ENCODE results near the gene WFIKKN1.

The WFIKKN1 gene

GRCh38 chr16:630815-631405, at the start of gene WFIKKN1:
WFIKKN1 (plus strand) TSS chr16:630985; CDS start chr16:631254, 269 bp downstream.
- DNase-seq (ENCODE audit: low read depth): no peak
- TF ChIP-seq CTCF (IDR thresholded peaks at IDR 0.05; ENCODE audit: insufficient read depth, low read depth, low read length, missing control alignments): no peak
- no peak within 1 kb of the TSS for H3K4me3 ChIP-seq (ENCODE audit: low read length)

GRCh38 chr16:582218-582613, 48.6 kb upstream of the WFIKKN1 start:
- DNase-seq (ENCODE audit: low read depth): no peak
- H3K4me3 ChIP-seq (ENCODE audit: low read length): no peak overlapping the region
- no peak for TF ChIP-seq CTCF (IDR thresholded peaks at IDR 0.05; ENCODE audit: insufficient read depth, low read depth, low read length, missing control alignments)

- no peak for TF ChIP-seq CTCF (IDR thresholded peaks at IDR 0.05; ENCODE audit: insufficient read depth, low read depth, low read length, missing control alignments)
- DNase-seq (ENCODE audit: low read depth): no peak
- H3K4me3 ChIP-seq (ENCODE audit: low read length): no peak overlapping the region
Observed at GRCh38 chr16:582614-583331, 48.0 kb upstream of the WFIKKN1 start.

GRCh38 chr16:583470-583814, 47.3 kb upstream of the WFIKKN1 start:
- H3K4me3 ChIP-seq (ENCODE audit: low read length): no peak overlapping the region
- TF ChIP-seq CTCF (IDR thresholded peaks at IDR 0.05; ENCODE audit: insufficient read depth, low read depth, low read length, missing control alignments): no peak
- no peak for DNase-seq (ENCODE audit: low read depth)

- TF ChIP-seq CTCF (IDR thresholded peaks at IDR 0.05; ENCODE audit: insufficient read depth, low read depth, low read length, missing control alignments): no peak
- H3K4me3 ChIP-seq (ENCODE audit: low read length): no peak overlapping the region
- DNase-seq (ENCODE audit: low read depth): no peak
Observed at GRCh38 chr16:583815-584591, 46.8 kb upstream of the WFIKKN1 start.

- no peak for DNase-seq (ENCODE audit: low read depth)
- no peak overlapping the region for H3K4me3 ChIP-seq (ENCODE audit: low read length)
- TF ChIP-seq CTCF (IDR thresholded peaks at IDR 0.05; ENCODE audit: insufficient read depth, low read depth, low read length, missing control alignments): no peak
Observed at GRCh38 chr16:585351-585750, 45.4 kb upstream of the WFIKKN1 start.
